Measurements from ENCODE around the gene PRKG1. TPM values are rescaled to one million over a fixed set of nuclear protein-coding genes. Genes with fewer than 3 reads are reported as not detected.
"Not testable (repeated sequence)": the region's sequence is repeated elsewhere in the genome, so short reads cannot be mapped to it uniquely, and the experiment has no call there.

PRKG1 gene
- total and polyA plus RNA-seq, 2 donors (not counting 1 experiment from before 2014, with no cell fraction given): not detected

GRCh38 chr10:52198540-52198939, 1124.3 kb downstream of the PRKG1 start:
- WGBS (ENCODE audit: insufficient coverage): no CpG with 5 or more reads among the region's 3 CpGs
- no peak overlapping the region for H3K27ac Mint-ChIP-seq
- no peaks in the 10 kb centered on the region for H3K27me3 Mint-ChIP-seq
- Histone ChIP-seq H3K27me3 (replicated peaks in 1 of 4; ENCODE audit: control extremely low read depth in 1 of 4, control insufficient read depth in 3 of 4, insufficient read depth in 4 of 4, low read length in 3 of 4) (peaks cover 0 to 5% (median 0%) of the 10 kb centered on the region in 4 experiments), H3K4me2 (replicated peaks; ENCODE audit: low read depth, low read length, poor library complexity, severe bottlenecking) (no peak overlapping the region), H3K9me3 (ENCODE audit: control extremely low read depth in 1 of 3, control insufficient read depth in 2 of 3, insufficient read depth in 1 of 3, low read length in 2 of 3) (no peaks in the 10 kb centered on the region), H3K4me1 (ENCODE audit: control insufficient read depth in 2 of 2, insufficient read depth in 2 of 2, low read length in 2 of 2) (no peaks in the 10 kb centered on the region), H3K4me3 (ENCODE audit: control extremely low read depth in 1 of 5, extremely low read depth in 1 of 5, insufficient read depth in 1 of 5, low read depth in 2 of 5, low read length in 4 of 5) (no peak overlapping the region), H4K20me1 (ENCODE audit: control insufficient read depth, insufficient read depth, low read length, poor library complexity, severe bottlenecking) (no peaks in the 10 kb centered on the region), H3K9ac (ENCODE audit: low read length) (no peak overlapping the region), H2AFZ (ENCODE audit: insufficient read depth, low read depth, low read length, poor library complexity, severe bottlenecking) (no peak overlapping the region), H3K36me3 (replicated peaks in 1 of 2; ENCODE audit: control extremely low read depth in 1 of 2, control insufficient read depth in 1 of 2, extremely low read depth in 1 of 2, insufficient read depth in 2 of 2, low read length in 1 of 2) (no peaks in the 10 kb centered on the region), H3K79me2 (ENCODE audit: control insufficient read depth, insufficient read depth, low read length) (no peaks in the 10 kb centered on the region), H3K27ac (ENCODE audit: low read length in 2 of 2) (no peak overlapping the region)
- no peaks in the 10 kb centered on the region for H3K9me3 Mint-ChIP-seq (ENCODE audit: insufficient read depth)
- intact Hi-C loops (cut with micrococcal nuclease): no loop called here
- CTCF ChIA-PET: no interaction called here
- H3K4me3 Mint-ChIP-seq: no peak overlapping the region
- no peak for DNase-seq
- TF ChIP-seq, protein P1, sequence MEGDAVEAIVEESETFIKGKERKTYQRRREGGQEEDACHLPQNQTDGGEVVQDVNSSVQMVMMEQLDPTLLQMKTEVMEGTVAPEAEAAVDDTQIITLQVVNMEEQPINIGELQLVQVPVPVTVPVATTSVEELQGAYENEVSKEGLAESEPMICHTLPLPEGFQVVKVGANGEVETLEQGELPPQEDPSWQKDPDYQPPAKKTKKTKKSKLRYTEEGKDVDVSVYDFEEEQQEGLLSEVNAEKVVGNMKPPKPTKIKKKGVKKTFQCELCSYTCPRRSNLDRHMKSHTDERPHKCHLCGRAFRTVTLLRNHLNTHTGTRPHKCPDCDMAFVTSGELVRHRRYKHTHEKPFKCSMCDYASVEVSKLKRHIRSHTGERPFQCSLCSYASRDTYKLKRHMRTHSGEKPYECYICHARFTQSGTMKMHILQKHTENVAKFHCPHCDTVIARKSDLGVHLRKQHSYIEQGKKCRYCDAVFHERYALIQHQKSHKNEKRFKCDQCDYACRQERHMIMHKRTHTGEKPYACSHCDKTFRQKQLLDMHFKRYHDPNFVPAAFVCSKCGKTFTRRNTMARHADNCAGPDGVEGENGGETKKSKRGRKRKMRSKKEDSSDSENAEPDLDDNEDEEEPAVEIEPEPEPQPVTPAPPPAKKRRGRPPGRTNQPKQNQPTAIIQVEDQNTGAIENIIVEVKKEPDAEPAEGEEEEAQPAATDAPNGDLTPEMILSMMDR (IDR thresholded peaks at IDR 0.05): no peak
- no peak for TF ChIP-seq EZH2 (IDR thresholded peaks at IDR 0.05; ENCODE audit: borderline replicate concordance, insufficient read depth, low read depth, low read length, poor library complexity, severe bottlenecking)
- POLR2A ChIA-PET: no interaction called here
- H3K4me1 Mint-ChIP-seq: no peaks in the 10 kb centered on the region
- ATAC-seq (ENCODE audit: low read depth): no peak

GRCh38 chr10:52204906-52205305, 1130.6 kb downstream of the PRKG1 start:
- H3K27me3 Mint-ChIP-seq: peaks cover 14% of the 10 kb centered on the region
- ATAC-seq (ENCODE audit: low read depth); H3K4me1 ChIP-seq (ENCODE audit: control insufficient read depth in 2 of 2, insufficient read depth in 2 of 2, low read length in 2 of 2); intact Hi-C loops (cut with micrococcal nuclease); H3K27ac Mint-ChIP-seq; H3K9me3 Mint-ChIP-seq (ENCODE audit: insufficient read depth); H4K20me1 ChIP-seq (ENCODE audit: control insufficient read depth, insufficient read depth, low read length, poor library complexity, severe bottlenecking); H3K27ac ChIP-seq (ENCODE audit: low read length in 2 of 2); H3K79me2 ChIP-seq (ENCODE audit: control insufficient read depth, insufficient read depth, low read length); H2AFZ ChIP-seq (ENCODE audit: insufficient read depth, low read depth, low read length, poor library complexity, severe bottlenecking); H3K4me1 Mint-ChIP-seq; H3K9ac ChIP-seq (ENCODE audit: low read length); DNase-seq; H3K4me3 Mint-ChIP-seq; H3K4me3 ChIP-seq (ENCODE audit: control extremely low read depth in 1 of 5, extremely low read depth in 1 of 5, insufficient read depth in 1 of 5, low read depth in 2 of 5, low read length in 4 of 5); CTCF ChIA-PET; H3K36me3 ChIP-seq (replicated peaks in 1 of 2; ENCODE audit: control extremely low read depth in 1 of 2, control insufficient read depth in 1 of 2, extremely low read depth in 1 of 2, insufficient read depth in 2 of 2, low read length in 1 of 2); H3K9me3 ChIP-seq (ENCODE audit: control extremely low read depth in 1 of 3, control insufficient read depth in 2 of 3, insufficient read depth in 1 of 3, low read length in 2 of 3); H3K4me2 ChIP-seq (replicated peaks; ENCODE audit: low read depth, low read length, poor library complexity, severe bottlenecking); POLR2A ChIA-PET; H3K27me3 ChIP-seq (replicated peaks in 1 of 4; ENCODE audit: control extremely low read depth in 1 of 4, control insufficient read depth in 3 of 4, insufficient read depth in 4 of 4, low read length in 3 of 4): not testable (repeated sequence)
- WGBS (ENCODE audit: insufficient coverage): 97% methylated on average over 5 of the region's 7 CpGs

Measured in B cell (primary cell).